ENCODE measurements around the gene SMARCA2.

Gene SMARCA2

GRCh38 chr9:2170722-2171121 lies 155.6 kb downstream of the SMARCA2 start:
- DNase-seq (ENCODE audit: low read depth in 2 of 2): no peak

GRCh38 chr9:2173170-2173569 lies 158.0 kb downstream of the SMARCA2 start:
- DNase-seq (ENCODE audit: low read depth in 2 of 2): no peak

- DNase-seq (ENCODE audit: low read depth in 2 of 2): no peak
Observed at GRCh38 chr9:2173861-2174260, 158.7 kb downstream of the SMARCA2 start.

DNA sequence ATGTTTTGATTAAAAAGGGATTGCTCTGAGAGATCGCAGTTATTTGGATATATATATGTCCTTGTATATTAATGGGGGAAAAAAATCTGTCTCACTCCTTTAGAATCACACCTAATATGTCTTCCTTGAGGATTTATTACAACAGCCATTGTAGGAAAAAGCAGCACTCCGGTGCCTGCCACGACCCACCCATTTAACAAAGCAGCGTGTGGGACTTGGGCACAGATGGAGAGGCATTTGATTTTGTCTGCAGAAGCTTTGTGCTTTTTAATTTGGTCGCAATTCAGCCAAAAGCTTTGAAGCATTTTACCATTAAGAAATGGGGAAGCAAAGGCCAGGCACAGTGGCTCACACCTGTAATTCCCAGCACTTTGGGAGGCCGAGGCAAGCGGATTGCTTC lies 159.2 kb downstream of the SMARCA2 start:
- DNase-seq (ENCODE audit: low read depth in 2 of 2): no peak

GRCh38 chr9:2174911-2175310 lies 159.8 kb downstream of the SMARCA2 start:
- no peak for DNase-seq (ENCODE audit: low read depth in 2 of 2)

- no peak for DNase-seq (ENCODE audit: low read depth in 2 of 2)
Observed at GRCh38 chr9:2177121-2177520, 162.0 kb downstream of the SMARCA2 start.

DNA sequence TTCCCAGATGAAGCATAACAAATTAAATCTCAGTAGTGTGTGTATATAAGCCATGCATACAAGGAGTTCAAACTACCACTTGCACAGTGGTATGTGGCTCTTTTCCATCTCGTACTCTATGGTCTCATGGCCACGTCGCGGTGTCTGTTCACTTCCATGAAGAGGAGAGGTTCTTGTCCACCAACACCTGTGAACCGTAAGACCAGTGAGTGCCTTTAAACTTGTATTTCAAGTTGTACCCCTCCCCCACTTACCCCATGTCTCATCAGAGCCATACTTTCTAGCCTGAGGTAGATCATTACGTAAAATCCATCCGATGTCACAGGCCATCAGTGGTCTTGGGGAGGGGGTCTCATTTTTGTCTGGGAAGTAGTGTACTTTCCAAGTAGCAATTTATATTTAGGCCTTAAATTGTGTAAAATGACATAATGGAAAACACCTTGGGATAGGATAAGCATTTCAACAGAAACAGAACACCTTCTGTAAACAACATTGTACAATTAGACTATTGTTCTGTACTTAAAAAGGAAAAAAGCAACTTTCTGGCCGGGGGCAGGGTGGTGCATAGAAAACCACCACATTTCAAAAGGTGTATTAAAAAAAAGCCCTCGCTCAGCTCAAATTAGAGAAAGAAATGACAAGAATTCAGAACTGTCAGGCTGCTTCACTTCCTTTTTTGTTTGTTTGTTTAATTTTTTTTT lies 163.0 kb downstream of the SMARCA2 start:
- DNase-seq (ENCODE audit: low read depth in 2 of 2): no peak

DNA sequence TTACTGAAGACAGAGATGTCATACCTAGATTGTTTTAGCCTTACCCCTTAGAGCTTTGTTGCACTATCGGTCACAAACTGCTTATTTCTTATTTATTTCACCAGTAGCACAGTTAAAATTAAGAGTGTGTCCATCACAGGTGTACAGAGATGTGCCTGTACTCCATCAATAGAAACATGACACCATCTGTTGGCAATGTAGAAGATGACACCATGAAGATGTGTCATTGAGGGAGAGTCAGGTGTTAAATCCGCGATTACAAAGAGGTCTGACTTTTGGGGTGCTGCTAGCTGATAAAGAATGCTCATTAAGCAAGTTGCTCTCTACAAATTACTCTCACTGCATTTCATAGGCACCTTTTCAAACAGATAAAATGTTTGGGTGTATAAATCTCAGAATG lies 164.4 kb downstream of the SMARCA2 start:
- no peak for DNase-seq (ENCODE audit: low read depth in 2 of 2)

- no peak for DNase-seq (ENCODE audit: low read depth in 2 of 2)
Observed at GRCh38 chr9:2180154-2180553, 165.0 kb downstream of the SMARCA2 start.

DNA sequence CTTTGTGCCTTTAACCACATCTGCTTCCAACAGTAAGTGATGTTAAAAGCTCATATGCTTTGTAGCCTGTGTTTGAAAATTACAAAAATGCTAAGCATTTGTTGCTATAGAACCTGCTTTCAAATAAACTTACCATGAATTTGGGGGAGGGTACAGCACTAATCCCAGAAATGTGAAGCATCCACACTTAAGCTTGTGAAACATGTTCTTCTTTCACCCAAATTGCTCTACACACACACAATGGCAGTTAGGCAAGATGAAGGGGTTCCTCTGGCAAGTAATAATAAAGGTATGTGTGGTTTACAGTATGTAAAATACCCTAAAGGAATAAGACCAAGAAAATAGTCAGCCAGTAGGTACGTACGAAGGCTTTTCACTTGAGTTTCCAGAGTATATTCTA lies 165.6 kb downstream of the SMARCA2 start:
- no peak for DNase-seq (ENCODE audit: low read depth in 2 of 2)

DNA sequence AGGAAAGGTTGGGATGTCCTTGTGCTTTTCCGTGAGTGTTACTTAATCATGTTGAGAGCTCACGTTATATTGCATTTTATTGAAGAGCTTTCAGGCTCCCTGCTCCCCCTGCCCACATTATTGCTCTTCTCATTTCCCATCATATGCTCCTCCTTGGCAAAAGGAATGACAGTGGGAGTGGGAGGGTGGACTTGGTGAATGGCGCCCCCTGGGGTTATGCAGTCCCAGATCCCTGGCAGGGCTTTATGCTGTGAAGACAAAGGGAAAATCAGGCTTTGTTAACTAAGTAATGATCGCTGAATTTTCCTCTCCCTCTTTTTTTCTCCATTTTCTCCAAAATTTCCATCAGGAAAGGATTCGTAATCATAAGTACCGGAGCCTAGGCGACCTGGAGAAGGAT lies 166.6 kb downstream of the SMARCA2 start:
- no peak for DNase-seq (ENCODE audit: low read depth in 2 of 2)

- no peak for DNase-seq (ENCODE audit: low read depth in 2 of 2)
Observed at GRCh38 chr9:2190939-2191608, 175.9 kb downstream of the SMARCA2 start.

GRCh38 chr9:2191609-2191972 lies 176.4 kb downstream of the SMARCA2 start:
- DNase-seq (ENCODE audit: low read depth in 2 of 2): no peak

DNA sequence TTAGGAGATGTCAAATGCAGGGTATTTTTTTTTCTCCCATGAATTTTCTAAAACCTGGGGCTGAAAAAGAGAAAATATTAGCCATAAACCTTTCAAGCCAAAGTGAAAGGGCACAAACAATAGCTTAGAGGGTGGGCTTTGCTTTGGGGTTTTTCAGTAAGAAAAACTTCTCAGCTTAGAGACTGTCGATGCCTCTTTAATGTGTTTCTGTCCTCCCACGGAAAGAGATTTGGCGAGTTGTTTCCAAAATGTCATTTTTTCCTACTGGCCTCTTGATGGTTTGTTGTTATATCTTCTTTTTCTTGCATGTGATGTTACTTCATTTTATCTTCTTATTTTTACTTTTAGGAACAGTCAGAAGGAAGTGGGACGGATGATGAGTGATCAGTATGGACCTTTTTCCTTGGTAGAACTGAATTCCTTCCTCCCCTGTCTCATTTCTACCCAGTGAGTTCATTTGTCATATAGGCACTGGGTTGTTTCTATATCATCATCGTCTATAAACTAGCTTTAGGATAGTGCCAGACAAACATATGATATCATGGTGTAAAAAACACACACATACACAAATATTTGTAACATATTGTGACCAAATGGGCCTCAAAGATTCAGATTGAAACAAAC lies 177.3 kb downstream of the SMARCA2 start:
- DNase-seq (ENCODE audit: low read depth in 2 of 2): no peak

GRCh38 chr9:2193552-2193951 lies 178.4 kb downstream of the SMARCA2 start:
- no peak for DNase-seq (ENCODE audit: low read depth in 2 of 2)

DNA sequence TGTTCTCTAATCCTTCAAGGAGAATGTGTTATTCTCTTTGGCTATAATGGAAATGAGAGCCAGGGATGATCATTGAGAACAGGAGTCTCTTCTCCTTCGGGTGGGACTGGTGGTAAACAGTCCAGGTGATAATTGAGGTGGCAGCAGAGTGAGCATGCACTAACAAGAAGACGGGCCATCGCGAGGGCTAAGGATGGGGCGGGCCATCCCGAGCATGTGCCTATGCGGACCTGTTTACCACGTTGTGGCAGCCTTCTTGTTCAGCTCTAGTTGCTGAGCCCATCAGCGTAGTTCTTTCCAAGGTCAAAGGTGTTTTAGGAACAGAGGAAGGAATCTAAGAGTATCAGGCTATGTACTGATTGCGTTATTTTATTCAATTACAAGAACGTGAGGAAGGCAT lies 180.1 kb downstream of the SMARCA2 start:
- DNase-seq (ENCODE audit: low read depth in 2 of 2): no peak

- no peak for DNase-seq (ENCODE audit: low read depth in 2 of 2)
Observed at GRCh38 chr9:2196757-2197156, 181.6 kb downstream of the SMARCA2 start.

- no peak for DNase-seq (ENCODE audit: low read depth in 2 of 2)
Observed at GRCh38 chr9:2198956-2199635, 183.9 kb downstream of the SMARCA2 start.

GRCh38 chr9:2199999-2200796 lies 185.1 kb downstream of the SMARCA2 start:
- DNase-seq (ENCODE audit: low read depth in 2 of 2): no peak

GRCh38 chr9:2208465-2208864 lies 193.3 kb downstream of the SMARCA2 start:
- DNase-seq (ENCODE audit: low read depth in 2 of 2): no peak

DNA sequence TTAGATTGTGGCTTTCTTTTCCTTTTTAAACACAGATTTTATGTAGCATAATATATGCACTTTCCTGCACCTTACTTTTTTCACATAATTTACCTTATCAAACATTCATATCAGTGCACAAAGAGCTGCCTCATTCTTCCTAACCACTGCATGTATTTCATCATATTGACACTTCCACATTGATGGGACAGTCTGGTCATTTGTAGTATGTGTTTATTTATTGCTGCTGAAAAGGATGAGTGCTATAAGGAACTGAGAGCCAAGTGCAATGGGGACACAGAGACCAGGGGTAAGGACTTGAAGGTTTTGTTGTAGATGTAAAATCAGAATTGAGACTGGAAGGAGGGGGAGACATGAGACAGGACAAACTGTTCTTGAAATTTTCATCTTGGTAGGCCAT lies 193.8 kb downstream of the SMARCA2 start:
- DNase-seq (ENCODE audit: low read depth in 2 of 2): no peak

GRCh38 chr9:2209400-2209799 lies 194.3 kb downstream of the SMARCA2 start:
- DNase-seq (ENCODE audit: low read depth in 2 of 2): no peak

Data from stimulated activated CD4-positive, alpha-beta T cell treated with anti-CD3 and anti-CD28 coated beads, Interleukin-15, amount 100 ng/mL, for 48 hours (primary cell).